ENCODE data around the gene WWC1. TPM values are rescaled to one million over a fixed set of nuclear protein-coding genes. Genes with fewer than 3 reads are reported as not detected.

The WWC1 gene
- total and polyA plus RNA-seq, 9 of the 15 experiments (the other 6 are each of a cell fraction or from before 2014, with no cell fraction given) = under 0.01 to 0.54 (median 0.42) TPM; not detected in 6

- TF ChIP-seq ZNF407 (IDR thresholded peaks at IDR 0.05; ENCODE audit: low read depth) = no peak
These were observed 13.8 kb downstream of the WWC1 start (continued) for GRCh38 chr5:168305281-168305680.

DNA sequence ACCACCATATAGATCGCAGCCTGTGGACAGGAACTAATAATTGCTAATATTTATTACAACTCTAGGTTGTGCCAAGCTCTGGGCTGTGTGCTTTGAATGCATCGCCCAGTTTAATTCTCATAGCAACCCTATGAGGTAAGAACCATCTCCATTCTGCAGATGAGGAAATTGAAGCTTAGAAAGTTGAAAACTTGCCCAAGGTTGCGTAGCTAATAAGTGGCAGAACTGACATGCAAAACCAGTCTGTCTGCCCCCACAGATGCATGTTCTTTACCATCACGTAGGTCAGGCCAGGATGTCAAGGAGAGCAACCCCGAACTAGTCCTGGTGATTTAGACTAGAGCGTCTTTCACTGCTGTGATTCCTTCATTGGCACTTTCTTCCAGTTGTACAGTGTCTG is 15.6 kb downstream of the WWC1 start:
- H3K79me2 ChIP-seq (ENCODE audit: control insufficient read depth, insufficient read depth, low read length) = no peaks in the 10 kb centered on the region
- TF ChIP-seq MED1 (CRISPR knock-in tag; IDR thresholded peaks at IDR 0.05; ENCODE audit: borderline replicate concordance) = no peak
- TF ChIP-seq PPARD (CRISPR knock-in tag; IDR thresholded peaks at IDR 0.05) = no peak
- TF ChIP-seq, protein P1, sequence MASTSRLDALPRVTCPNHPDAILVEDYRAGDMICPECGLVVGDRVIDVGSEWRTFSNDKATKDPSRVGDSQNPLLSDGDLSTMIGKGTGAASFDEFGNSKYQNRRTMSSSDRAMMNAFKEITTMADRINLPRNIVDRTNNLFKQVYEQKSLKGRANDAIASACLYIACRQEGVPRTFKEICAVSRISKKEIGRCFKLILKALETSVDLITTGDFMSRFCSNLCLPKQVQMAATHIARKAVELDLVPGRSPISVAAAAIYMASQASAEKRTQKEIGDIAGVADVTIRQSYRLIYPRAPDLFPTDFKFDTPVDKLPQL (IDR thresholded peaks at IDR 0.05; ENCODE audit: extremely low read depth, insufficient read length) = no peak
- TF ChIP-seq RCOR1 (IDR thresholded peaks at IDR 0.05; ENCODE audit: borderline replicate concordance in 1 of 2, low read depth in 2 of 2, low read length in 2 of 2) = no peak
- no peak for TF ChIP-seq ZSCAN32 (CRISPR knock-in tag; IDR thresholded peaks at IDR 0.05)
- TF ChIP-seq CBFB (CRISPR knock-in tag; IDR thresholded peaks at IDR 0.05) = no peak
- no peak for TF ChIP-seq SP2 (IDR thresholded peaks at IDR 0.05; ENCODE audit: extremely low read depth, low read depth, low read length, poor library complexity, severe bottlenecking)
- TF ChIP-seq ZBTB2 (IDR thresholded peaks at IDR 0.05) = no peak
- no peak for TF ChIP-seq HNRNPL (IDR thresholded peaks at IDR 0.05; ENCODE audit: low read depth, low read length)
- TF ChIP-seq ZNF444 (CRISPR knock-in tag; IDR thresholded peaks at IDR 0.05) = no peak
- no peak for TF ChIP-seq HDAC1 (IDR thresholded peaks at IDR 0.05)

More for the DNA sequence above, 15.6 kb downstream of the WWC1 start:
- Histone ChIP-seq H3K27ac (ENCODE audit: extremely low read depth, low read depth, low read length) (no peak overlapping the region), H3K9me3 (replicated peaks; ENCODE audit: control insufficient read depth, insufficient read depth, low read depth, low read length) (no peaks in the 10 kb centered on the region), H3K9me1 (ENCODE audit: control insufficient read depth, insufficient read depth, low read length) (no peaks in the 10 kb centered on the region), H3K4me1 (replicated peaks in 1 of 2; ENCODE audit: control insufficient read depth in 2 of 2, insufficient read depth in 2 of 2, low read length in 2 of 2) (no peaks in the 10 kb centered on the region), H3K27me3 (ENCODE audit: control insufficient read depth in 2 of 2, insufficient read depth in 2 of 2, low read length in 2 of 2) (no peaks in the 10 kb centered on the region), H2AFZ (ENCODE audit: low read depth, low read length) (no peak overlapping the region), H3K4me3 (no peak overlapping the region), H3K9ac (ENCODE audit: insufficient read depth in 1 of 2, low read depth in 2 of 2, low read length in 2 of 2) (no peak overlapping the region), H3K4me2 (ENCODE audit: insufficient read depth, low read length) (no peak overlapping the region), H3K36me3 (ENCODE audit: control insufficient read depth, insufficient read depth, low read length) (no peaks in the 10 kb centered on the region), H4K20me1 (replicated peaks; ENCODE audit: control insufficient read depth, insufficient read depth, low read length) (no peaks in the 10 kb centered on the region; the same call in 1 of the 2 replicates)
- FAIRE-seq (no peak), ATAC-seq (no peak), DNase-seq (ENCODE audit: extremely low read depth in 1 of 4, low spot score in 3 of 4) (no peak)
- in situ Hi-C loops (cut with MboI) (no loop called here), intact Hi-C loops (cut with micrococcal nuclease) (no loop called here)
- POLR2A ChIA-PET = no interaction called here
- no TSS peak for BruUV-seq (replicated peaks)
- CTCF ChIA-PET (ENCODE audit: low intra/inter-chr PET ratio) = no interaction called here
- WGBS (ENCODE audit: insufficient coverage, low coverage, missing lambda C conversion rate) = 0% methylated on average over 6 of the region's 6 CpGs

Measured in K562 (cell line).